Measurements from ENCODE around the gene SPATA6.

SPATA6 gene

DNA sequence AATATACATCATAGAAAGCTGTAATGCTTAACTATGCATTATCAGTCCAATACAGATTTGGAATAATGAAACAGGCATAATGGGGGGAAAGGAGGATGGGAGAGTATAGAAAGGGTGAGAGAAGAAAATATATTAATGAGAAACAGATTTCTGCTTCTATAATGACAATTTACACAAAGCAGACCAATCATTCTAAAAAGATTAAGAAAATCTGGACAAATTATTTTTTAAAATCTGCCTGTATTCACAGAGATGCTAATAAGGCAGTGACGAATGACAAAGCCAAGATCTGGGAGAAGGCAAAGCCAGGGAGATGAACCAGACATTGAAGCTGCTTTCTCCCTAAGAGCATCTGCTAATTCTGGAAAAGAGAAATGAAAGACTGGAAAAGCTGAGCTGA lies 50.0 kb downstream of the SPATA6 start:
- no peak for DNase-seq (ENCODE audit: low read depth)
- no peak overlapping the region for H3K4me3 ChIP-seq (ENCODE audit: low read length)
- TF ChIP-seq, protein P1, sequence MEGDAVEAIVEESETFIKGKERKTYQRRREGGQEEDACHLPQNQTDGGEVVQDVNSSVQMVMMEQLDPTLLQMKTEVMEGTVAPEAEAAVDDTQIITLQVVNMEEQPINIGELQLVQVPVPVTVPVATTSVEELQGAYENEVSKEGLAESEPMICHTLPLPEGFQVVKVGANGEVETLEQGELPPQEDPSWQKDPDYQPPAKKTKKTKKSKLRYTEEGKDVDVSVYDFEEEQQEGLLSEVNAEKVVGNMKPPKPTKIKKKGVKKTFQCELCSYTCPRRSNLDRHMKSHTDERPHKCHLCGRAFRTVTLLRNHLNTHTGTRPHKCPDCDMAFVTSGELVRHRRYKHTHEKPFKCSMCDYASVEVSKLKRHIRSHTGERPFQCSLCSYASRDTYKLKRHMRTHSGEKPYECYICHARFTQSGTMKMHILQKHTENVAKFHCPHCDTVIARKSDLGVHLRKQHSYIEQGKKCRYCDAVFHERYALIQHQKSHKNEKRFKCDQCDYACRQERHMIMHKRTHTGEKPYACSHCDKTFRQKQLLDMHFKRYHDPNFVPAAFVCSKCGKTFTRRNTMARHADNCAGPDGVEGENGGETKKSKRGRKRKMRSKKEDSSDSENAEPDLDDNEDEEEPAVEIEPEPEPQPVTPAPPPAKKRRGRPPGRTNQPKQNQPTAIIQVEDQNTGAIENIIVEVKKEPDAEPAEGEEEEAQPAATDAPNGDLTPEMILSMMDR (conservative IDR thresholded peaks at IDR 0.05; ENCODE audit: low read depth, low read length), result no peak

DNA sequence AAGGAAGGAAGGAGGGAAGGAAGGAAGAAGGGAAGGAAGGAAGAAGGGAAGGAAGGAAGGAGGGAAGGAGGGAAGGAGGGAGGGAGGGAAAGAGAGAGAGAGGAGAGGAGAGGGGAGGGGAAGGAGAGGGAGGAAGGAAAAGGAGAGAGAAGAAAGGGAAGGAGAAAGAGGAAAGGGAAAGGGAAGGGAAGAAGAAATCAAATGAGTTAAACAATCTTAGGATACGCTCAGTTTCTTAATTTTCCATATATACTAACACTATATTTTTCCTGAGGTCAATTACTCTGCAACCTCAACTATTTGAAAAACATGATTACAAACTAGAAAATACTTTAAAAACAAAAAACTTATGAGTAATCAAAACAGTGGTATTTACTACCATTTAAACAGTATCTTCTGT lies 53.3 kb downstream of the SPATA6 start:
- no peak for DNase-seq (ENCODE audit: low read depth)
- TF ChIP-seq, protein P1 (conservative IDR thresholded peaks at IDR 0.05; ENCODE audit: low read depth, low read length), result no peak
- no peak overlapping the region for H3K4me3 ChIP-seq (ENCODE audit: low read length)

DNA sequence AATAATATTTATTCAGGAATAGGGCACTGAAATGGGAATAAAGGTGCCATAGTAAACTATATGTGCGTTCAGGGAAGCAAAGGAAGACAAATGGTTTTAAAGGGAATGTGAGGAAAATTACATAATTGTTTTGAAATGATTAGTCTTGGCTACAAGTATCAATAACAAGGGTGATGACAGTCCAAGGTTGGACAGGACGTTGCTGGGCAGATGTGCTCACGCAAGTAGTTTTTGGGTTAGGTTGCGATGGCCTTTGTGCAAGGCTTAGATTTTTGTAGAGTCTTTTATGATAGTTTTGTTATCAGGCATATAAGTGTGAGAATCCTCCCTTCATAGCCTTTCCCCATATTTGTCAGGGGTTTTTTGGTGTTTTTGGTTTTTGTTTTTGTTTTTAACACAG lies 57.0 kb downstream of the SPATA6 start:
- DNase-seq (ENCODE audit: low read depth), result no peak
- H3K4me3 ChIP-seq (ENCODE audit: low read length), result no peak overlapping the region
- TF ChIP-seq, protein P1 (conservative IDR thresholded peaks at IDR 0.05; ENCODE audit: low read depth, low read length), result no peak

DNA sequence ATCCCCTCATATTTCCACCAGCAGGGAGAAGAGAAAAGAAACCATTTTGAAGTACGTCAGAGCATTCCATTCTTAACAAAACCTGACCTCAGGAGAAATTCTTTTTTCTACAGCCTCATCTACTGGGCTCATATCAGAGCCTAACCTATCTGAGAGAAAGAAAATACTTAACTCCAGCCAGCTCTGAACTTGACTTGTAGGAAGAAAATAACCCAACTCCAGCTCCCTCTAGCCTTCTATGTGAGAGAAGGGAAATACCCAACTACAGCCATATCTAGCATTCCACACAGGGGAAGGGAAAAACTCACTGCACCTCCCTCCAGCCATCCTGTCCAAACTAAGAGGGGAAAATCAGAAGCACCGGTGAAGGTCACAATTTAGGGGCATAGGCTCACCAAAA lies 57.7 kb downstream of the SPATA6 start:
- TF ChIP-seq, protein P1 (conservative IDR thresholded peaks at IDR 0.05; ENCODE audit: low read depth, low read length), result no peak
- no peak for DNase-seq (ENCODE audit: low read depth)
- H3K4me3 ChIP-seq (ENCODE audit: low read length), result no peak overlapping the region

DNA sequence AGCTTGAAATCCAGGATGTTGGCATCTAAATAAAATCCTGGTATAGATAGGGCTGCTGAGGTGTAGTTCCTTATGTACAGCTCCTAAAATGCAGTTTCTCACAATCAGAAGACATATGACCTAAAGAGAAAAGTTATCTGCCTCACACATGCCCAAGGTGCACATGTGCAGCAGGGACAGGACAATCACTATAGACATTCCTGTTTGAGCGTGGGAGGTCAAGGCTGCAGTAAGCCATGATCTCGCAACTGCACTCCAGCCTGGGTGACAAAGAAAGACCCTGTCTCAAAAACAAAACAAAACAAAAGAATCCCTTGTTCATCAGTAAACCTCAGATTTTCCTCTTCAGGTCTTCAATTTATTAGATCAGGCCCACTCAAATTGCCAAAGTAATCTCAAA lies 66.1 kb downstream of the SPATA6 start:
- TF ChIP-seq, protein P1 (conservative IDR thresholded peaks at IDR 0.05; ENCODE audit: low read depth, low read length), result no peak
- no peak for DNase-seq (ENCODE audit: low read depth)
- no peak overlapping the region for H3K4me3 ChIP-seq (ENCODE audit: low read length)

DNA sequence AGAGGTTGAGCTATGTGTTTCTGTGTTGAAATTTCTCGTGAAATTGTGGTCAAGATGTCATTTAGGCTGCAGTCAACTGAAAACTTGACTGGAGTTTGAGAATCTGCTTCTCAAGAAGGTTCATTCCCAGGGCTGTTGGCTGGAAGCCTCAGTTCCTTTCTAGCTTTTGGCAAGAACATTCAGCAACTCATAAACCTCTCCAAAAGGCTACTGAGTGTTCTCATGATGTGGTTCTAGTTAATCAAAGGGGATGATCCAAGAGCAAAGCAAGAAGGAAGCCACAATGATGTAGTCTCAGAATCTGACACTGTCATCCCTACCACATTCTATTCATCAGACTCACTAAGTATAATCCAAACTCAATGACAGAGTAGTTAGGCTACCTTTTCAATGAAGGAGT lies 66.6 kb downstream of the SPATA6 start:
- DNase-seq (ENCODE audit: low read depth), result no peak

DNA sequence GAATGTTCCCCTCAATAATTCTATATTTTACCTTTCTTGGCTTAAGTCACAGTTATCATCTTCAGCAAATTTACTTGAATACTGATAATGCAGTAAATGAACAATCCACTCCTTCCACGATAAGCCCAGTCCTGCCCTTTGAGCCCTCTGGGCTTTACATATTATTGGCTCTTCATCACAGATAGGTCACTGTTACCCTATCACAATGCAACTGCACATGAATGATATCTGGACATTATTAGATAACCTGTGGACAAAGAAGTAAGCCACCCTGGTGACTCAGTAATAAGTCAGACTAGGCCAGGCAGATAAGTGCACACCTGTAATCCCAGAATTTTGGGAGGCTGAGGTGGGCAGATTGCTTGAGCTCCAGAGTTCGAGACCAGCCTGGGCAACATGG lies 69.4 kb downstream of the SPATA6 start:
- no peak for DNase-seq (ENCODE audit: low read depth)
- TF ChIP-seq, protein P1 (conservative IDR thresholded peaks at IDR 0.05; ENCODE audit: low read depth, low read length), result no peak

More for the DNA sequence above, 66.6 kb downstream of the SPATA6 start:
- no peak overlapping the region for H3K4me3 ChIP-seq (ENCODE audit: low read length)
- TF ChIP-seq, protein P1 (conservative IDR thresholded peaks at IDR 0.05; ENCODE audit: low read depth, low read length), result no peak

More for the DNA sequence above, 69.4 kb downstream of the SPATA6 start:
- no peak overlapping the region for H3K4me3 ChIP-seq (ENCODE audit: low read length)
